Calu3 (cell line): ENCODE measurements around the gene TPCN2. TPM values are rescaled to one million over a fixed set of nuclear protein-coding genes. Genes with fewer than 3 reads are reported as not detected.

ENCODE experiments used
- BruUV-seq: library from RNA; stranded (reverse); fragments of 400-500 nt; replicated peaks from 2 replicates; lab custom pipeline; 2021; lab: Mats Ljungman, UMichigan
- CTCF ChIA-PET: fragments of 300-600 bp; sonication (Branson Sonifier 250); formaldehyde crosslinking; loops from one replicate; lab custom pipeline; 2022; ENCODE audit warnings: antibody characterized with exemption; lab: Charles Lee
- DNase-seq: peaks from one replicate; pipeline ENCODE4 v3.0.0; 2022
- H3K27ac Mint-ChIP-seq: one replicate; pipeline ENCODE4 v1.8.0; 2022; ENCODE audit warnings: mixed read lengths; ENCODE audit not compliant: unreplicated experiment
- H3K27me3 Mint-ChIP-seq: one replicate; pipeline ENCODE4 v1.8.0; 2022; ENCODE audit warnings: mixed read lengths; ENCODE audit not compliant: unreplicated experiment
- H3K36me3 Mint-ChIP-seq: one replicate; pipeline ENCODE4 v1.8.0; 2022; ENCODE audit warnings: mild to moderate bottlenecking, moderate library complexity, mixed read lengths; ENCODE audit not compliant: insufficient read depth, unreplicated experiment
- H3K4me1 Mint-ChIP-seq: one replicate; pipeline ENCODE4 v1.8.0; 2022; ENCODE audit warnings: mild to moderate bottlenecking, low read depth, mixed read lengths; ENCODE audit not compliant: unreplicated experiment
- H3K4me3 Mint-ChIP-seq: one replicate; pipeline ENCODE4 v1.8.0; 2022; ENCODE audit warnings: mild to moderate bottlenecking, low read depth, moderate library complexity, mixed read lengths; ENCODE audit not compliant: unreplicated experiment
- H3K9me3 Mint-ChIP-seq: one replicate; pipeline ENCODE4 v1.8.0; 2022; ENCODE audit warnings: low read depth, mixed read lengths; ENCODE audit not compliant: unreplicated experiment
- CTCF ChIP-seq: fragments of 200-600 bp; IDR thresholded peaks from one replicate; pipeline ENCODE4 v1.8.0; 2022; ENCODE audit warnings: antibody characterized with exemption; ENCODE audit not compliant: unreplicated experiment
- intact Hi-C: fragments of 100-400 bp; cut with micrococcal nuclease; formaldehyde crosslinking; loops from one replicate; pipeline ENCODE4 v1.10.0; 2022; ENCODE audit not compliant: unreplicated experiment
- total RNA-seq: library from RNA; stranded (reverse); gene quantifications from 2 replicates; pipeline ENCODE4 v1.2.3, GENCODE V29; 2022

The TPCN2 gene
- total RNA-seq, 1 experiment from 2014 or later = 21.9 TPM

- no peaks in the 10 kb centered on the region for H3K27me3 Mint-ChIP-seq
- CTCF ChIA-PET = no interaction called here
- TF ChIP-seq CTCF = no peak
- DNase-seq = no peak
- intact Hi-C loops = no loop called here
- H3K36me3 Mint-ChIP-seq = peaks cover 2% of the 10 kb centered on the region
- no peak overlapping the region for H3K27ac Mint-ChIP-seq
- peaks cover 18% of the 10 kb centered on the region for H3K4me1 Mint-ChIP-seq
- H3K4me3 Mint-ChIP-seq = no peak overlapping the region
- BruUV-seq = no TSS peak
- H3K9me3 Mint-ChIP-seq = no peaks in the 10 kb centered on the region
These were observed 122.9 kb downstream of the TPCN2 start for GRCh38 chr11:69171476-69172240.

GRCh38 chr11:69172674-69173073, 123.9 kb downstream of the TPCN2 start:
- H3K4me3 Mint-ChIP-seq = no peak overlapping the region
- peaks cover 8% of the 10 kb centered on the region for H3K4me1 Mint-ChIP-seq
- no peaks in the 10 kb centered on the region for H3K36me3 Mint-ChIP-seq
- CTCF ChIA-PET = no interaction called here
- intact Hi-C loops = no loop called here
- H3K9me3 Mint-ChIP-seq = no peaks in the 10 kb centered on the region
- H3K27ac Mint-ChIP-seq = no peak overlapping the region
- no peak for DNase-seq
- no TSS peak for BruUV-seq
- no peak for TF ChIP-seq CTCF
- H3K27me3 Mint-ChIP-seq = no peaks in the 10 kb centered on the region

GRCh38 chr11:69173331-69173730, 124.6 kb downstream of the TPCN2 start:
- Mint-ChIP-seq H3K4me3 (no peak overlapping the region), H3K27ac (no peak overlapping the region), H3K9me3 (no peaks in the 10 kb centered on the region), H3K36me3 (no peaks in the 10 kb centered on the region), H3K4me1 (peaks cover 2% of the 10 kb centered on the region), H3K27me3 (no peaks in the 10 kb centered on the region)
- no peak for DNase-seq
- no TSS peak for BruUV-seq
- CTCF ChIA-PET = no interaction called here
- TF ChIP-seq CTCF = no peak
- intact Hi-C loops = no loop called here

- H3K9me3 Mint-ChIP-seq = no peaks in the 10 kb centered on the region
- H3K4me1 Mint-ChIP-seq = no peaks in the 10 kb centered on the region
- H3K27ac Mint-ChIP-seq = no peak overlapping the region
- H3K4me3 Mint-ChIP-seq = no peak overlapping the region
- DNase-seq = no peak
- TF ChIP-seq CTCF = no peak
- intact Hi-C loops = no loop called here
- no TSS peak for BruUV-seq
- H3K36me3 Mint-ChIP-seq = no peaks in the 10 kb centered on the region
- CTCF ChIA-PET = no interaction called here
- H3K27me3 Mint-ChIP-seq = no peaks in the 10 kb centered on the region
These were observed 125.3 kb downstream of the TPCN2 start for GRCh38 chr11:69173925-69174581.
